AG09319 (cell line): Measurements from ENCODE around the gene ALKBH8.
"Not testable (repeated sequence)": the region's sequence is repeated elsewhere in the genome, so short reads cannot be mapped to it uniquely, and the experiment has no call there.

Experiments used
- DNase-seq: peaks from one replicate; pipeline ENCODE4 v3.0.0-alpha.2; 2010; ENCODE audit warnings: low read depth; ENCODE audit errors: extremely low read depth
- TF ChIP-seq, protein P1 (sequence below): IDR thresholded peaks from 2 replicates; pipeline ENCODE4 v1.5.1; 2011; ENCODE audit warnings: low read depth, mild to moderate bottlenecking, inconsistent platforms, low read length, moderate library complexity

ALKBH8 gene

GRCh38 chr11:107590460-107591377 is 25.2 kb upstream of the ALKBH8 start, which contains the start of gene ELMOD1:
Gene ELMOD1, plus strand, starts transcription at chr11:107591147. Its CDS starts 27,043 bp downstream, at chr11:107618190.
- DNase-seq: no peak
- TF ChIP-seq, protein P1, sequence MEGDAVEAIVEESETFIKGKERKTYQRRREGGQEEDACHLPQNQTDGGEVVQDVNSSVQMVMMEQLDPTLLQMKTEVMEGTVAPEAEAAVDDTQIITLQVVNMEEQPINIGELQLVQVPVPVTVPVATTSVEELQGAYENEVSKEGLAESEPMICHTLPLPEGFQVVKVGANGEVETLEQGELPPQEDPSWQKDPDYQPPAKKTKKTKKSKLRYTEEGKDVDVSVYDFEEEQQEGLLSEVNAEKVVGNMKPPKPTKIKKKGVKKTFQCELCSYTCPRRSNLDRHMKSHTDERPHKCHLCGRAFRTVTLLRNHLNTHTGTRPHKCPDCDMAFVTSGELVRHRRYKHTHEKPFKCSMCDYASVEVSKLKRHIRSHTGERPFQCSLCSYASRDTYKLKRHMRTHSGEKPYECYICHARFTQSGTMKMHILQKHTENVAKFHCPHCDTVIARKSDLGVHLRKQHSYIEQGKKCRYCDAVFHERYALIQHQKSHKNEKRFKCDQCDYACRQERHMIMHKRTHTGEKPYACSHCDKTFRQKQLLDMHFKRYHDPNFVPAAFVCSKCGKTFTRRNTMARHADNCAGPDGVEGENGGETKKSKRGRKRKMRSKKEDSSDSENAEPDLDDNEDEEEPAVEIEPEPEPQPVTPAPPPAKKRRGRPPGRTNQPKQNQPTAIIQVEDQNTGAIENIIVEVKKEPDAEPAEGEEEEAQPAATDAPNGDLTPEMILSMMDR: peak; percentile 15

DNA sequence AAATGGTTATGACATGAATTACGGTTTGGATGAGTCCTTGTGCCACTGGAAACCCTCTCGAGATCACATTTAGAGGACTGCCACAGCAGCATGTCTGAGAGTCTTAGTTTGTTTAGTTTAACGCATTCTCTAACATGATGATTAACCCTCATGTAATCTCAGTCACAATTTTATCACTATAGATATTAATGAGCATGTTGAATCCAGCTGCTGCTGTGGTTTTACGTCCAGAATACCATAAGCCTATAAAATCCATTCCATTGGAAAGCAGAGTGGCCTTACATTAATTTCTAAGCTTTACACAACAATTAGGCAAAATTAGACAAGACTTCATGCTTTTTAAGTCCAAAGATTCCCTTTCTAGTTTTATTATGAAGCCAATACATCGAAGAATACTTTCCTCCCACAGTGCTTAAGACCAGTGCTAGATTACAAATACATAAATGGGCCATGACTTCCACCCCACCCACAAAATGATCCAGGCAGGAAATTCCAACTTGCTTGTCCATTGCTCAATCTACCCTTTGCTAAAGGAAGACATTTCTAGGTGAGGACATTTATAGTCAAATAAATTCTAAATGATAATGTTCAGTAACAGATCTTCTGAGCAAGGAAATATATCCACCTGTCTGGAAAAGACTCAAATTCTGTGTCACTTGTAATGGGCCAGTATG is 21.9 kb upstream of the ALKBH8 start:
- TF ChIP-seq, protein P1: no peak
- no peak for DNase-seq

DNA sequence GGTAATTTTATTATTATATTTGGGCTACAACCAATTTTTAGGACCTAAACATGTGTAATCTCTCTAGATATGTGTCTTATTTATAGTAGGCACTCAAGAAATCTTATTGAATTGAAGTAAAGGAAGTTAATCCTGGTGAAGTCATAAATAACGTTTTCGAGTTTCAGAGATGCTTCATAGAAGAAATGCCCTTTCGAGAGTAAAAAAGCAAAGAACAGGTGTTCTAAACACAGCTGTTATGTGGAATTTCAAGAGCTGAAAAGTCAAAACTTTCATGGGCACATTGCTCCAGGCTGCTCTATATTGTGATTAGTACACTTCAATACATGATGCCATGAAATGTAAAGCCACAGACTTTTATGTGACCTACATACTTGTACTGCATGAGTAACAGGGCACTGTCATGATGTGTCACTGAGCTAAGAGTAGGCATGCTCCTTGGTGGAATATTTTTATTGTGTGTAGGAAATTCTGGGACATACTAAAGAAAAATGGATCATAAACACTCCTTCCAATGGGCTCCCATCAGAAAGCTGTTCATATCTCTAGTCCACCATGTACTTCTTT is 18.2 kb upstream of the ALKBH8 start:
- DNase-seq: no peak
- TF ChIP-seq, protein P1: no peak

DNA sequence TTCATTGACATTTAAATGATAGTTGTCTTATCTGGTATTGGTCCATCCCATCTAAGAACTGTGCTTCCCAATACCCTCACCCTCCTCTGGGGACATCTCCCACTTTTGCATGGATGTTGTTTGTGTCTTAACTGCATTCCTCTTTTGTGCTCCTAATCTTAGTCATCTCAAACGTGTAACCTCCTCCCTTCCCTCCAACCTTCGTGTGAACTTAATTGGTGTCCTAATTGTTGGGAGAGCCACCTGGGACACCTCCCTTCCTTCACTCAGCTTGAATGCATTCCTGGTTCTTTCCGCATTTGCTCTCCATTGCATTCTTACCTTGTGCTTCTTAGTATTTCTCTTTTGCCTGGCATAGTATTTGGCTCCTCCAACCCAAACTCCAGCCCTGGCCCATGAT is 15.6 kb upstream of the ALKBH8 start:
- DNase-seq: no peak
- TF ChIP-seq, protein P1: no peak

- not testable (repeated sequence) for DNase-seq
These were observed 13.6 kb upstream of the ALKBH8 start for GRCh38 chr11:107579169-107579568.

GRCh38 chr11:107577346-107577711 is 11.8 kb upstream of the ALKBH8 start:
- no peak for DNase-seq

More at GRCh38 chr11:107577346-107577711, 11.8 kb upstream of the ALKBH8 start:
- TF ChIP-seq, protein P1: no peak
